NCI-H748 (cell line): ENCODE measurements around the gene ZNF599.
"Not testable (repeated sequence)": the region's sequence is repeated elsewhere in the genome, so short reads cannot be mapped to it uniquely, and the experiment has no call there.

Source experiments
- DNase-seq: peaks from one replicate; lab custom pipeline; 2025; ENCODE audit not compliant: unreplicated experiment; lab: John Stamatoyannopoulos, UW

ZNF599 gene

DNA sequence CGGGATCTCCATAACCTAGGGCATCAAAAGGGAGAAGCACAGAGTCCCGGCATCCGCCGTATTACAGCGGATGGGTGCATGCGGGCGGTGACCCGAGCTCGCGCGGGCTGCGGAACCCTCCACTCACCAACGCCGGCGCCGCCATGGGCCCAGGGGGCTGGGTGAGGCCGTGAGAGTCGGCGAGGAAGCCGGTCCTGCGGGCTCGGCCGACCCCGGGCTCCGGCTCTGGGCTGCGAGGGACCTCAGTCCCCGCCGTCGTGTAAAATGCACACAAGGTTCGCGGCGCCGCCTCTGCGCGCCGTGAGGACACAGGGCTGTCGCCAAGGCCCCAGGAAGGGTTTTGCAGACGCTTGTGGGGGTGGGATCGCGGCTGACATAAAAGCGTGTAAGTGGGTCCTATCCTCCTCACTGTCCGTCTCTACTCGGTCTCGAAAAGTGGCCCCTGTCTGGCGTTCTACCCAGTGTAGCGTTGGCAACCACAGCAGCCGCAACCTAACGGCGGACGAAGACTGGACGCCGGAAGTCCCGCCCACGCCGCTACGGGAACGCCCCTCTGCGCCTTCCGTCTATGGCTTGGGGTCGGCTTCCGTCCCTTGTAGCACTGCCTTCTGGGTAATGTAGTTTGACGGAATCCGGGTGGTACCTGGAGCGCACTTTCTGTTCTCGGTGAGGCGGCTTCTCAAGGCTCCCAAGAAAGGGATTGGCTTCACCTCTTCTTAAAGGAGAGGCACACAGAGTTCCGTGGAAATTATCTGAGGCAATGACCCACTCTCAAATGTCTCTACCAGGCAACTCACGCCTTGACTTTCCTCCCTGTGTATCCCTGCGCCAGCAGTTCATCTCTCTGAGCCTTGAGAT lies at the start of gene ZNF599:
Gene ZNF599, minus strand, starts transcription at position 519 of the 858 bp plus-strand sequence. Its CDS starts 374 bp downstream, at position 145.
- peak; percentile 96 for DNase-seq

DNA sequence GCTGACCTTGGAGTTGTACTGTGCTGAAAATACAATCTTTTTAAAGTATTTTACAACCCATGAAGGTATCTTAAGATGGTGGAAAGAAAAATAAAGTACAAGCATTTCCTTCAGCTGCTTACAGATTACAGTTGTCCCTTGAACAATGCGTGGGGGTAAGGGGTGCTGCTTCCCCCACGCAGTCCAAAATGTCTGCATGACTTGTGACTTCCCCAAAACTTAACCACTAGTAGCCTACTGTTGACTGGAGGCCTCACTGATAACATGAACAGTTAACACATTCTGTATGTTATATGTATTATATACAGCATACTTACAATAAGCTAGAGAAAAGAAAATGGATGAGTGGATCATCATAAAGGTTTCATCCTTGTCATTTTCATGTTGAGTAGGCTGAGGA lies 45.3 kb upstream of the ZNF599 start:
- no peak for DNase-seq

- DNase-seq = no peak
Measured at GRCh38 chr19:34816708-34817107, 43.7 kb upstream of the ZNF599 start.

GRCh38 chr19:34808566-34808965 lies 35.6 kb upstream of the ZNF599 start:
- DNase-seq = no peak

GRCh38 chr19:34806976-34807860 lies 34.2 kb upstream of the ZNF599 start:
- no peak for DNase-seq

DNA sequence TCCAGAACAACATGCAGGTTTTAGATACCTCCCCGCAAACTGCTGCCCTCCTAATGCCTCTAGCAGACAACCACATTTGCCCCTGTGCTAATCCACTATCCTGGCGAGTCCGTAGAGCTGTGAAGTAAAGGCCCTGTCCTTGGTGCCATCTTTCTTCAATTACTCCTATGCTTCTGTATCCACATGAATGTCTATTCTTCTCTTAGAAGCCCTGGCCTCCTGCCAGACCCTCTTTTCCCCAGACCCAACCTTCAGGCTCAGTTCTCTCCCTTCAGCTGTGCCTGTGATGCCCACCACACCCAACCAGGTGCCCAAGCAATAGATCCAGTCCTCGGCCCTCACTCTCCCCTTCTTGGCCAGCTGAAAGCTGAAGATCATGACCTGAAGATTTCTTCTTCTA lies 31.1 kb upstream of the ZNF599 start:
- no peak for DNase-seq

- DNase-seq = not testable (repeated sequence)
Measured at GRCh38 chr19:34796953-34797352, 23.9 kb upstream of the ZNF599 start.

DNA sequence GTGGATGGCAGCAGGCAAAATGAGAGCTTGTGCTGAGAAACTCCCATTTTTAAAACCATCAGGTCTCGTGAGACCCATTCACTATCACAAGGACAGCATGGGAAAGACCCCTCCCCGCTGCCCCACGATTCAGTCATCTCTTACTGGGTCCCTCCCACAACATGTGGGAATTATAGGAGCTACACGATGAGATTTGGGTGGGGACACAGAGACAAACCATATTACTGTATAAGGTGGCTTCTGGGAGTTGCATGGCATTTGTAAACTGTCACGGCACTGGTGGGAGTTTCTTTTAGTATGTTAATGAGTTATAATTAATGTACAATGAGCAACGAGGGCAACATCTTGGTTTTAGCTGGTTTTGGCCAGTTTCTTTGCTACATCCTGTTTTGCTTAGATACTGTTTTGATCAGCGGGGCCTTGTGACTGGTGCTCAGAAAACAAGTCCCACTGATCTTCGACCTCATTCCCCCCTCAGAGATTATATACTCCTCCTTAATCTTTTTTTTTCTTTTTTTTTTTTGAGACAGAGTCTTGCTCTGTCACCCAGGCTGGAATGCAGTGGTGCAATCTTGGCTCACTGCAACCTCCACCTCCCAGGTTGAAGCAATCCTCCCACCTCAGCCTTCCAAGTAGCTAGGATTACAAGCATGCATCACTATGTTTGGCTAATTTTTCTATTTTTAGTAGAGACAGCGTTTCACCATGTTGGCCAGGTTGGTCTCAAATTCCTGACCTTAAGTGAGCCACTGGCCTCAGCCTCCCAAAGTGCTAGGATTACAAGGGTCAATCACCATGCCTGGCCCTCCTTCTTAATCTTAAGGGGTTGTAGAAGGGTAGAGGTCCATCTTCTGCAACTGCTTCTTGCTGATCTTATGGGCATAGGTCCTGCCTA lies 21.3 kb upstream of the ZNF599 start:
- no peak for DNase-seq

DNA sequence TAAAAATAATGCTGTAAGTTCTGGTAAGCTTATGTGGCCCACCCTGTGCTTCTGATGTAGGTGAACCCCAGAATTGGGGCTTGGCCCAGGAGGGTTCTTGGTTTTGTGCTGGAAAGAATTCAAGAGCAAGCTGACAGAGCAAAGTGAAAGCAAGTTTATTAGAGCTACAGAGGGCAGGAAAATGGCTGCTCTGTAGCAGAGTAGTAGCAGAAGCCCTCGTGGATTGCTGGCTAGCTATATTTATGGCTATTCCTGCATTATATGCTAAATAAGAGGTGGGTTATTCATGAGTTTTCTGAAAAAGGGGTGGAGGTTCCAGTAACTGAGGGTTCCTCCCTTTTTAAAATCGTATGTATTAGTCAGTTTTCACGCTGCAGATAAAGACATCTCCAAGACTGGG lies 20.6 kb upstream of the ZNF599 start:
- no peak for DNase-seq

GRCh38 chr19:34788074-34788473 lies 15.1 kb upstream of the ZNF599 start:
- DNase-seq = no peak

GRCh38 chr19:34787059-34787824 lies 14.2 kb upstream of the ZNF599 start:
- DNase-seq = no peak

DNA sequence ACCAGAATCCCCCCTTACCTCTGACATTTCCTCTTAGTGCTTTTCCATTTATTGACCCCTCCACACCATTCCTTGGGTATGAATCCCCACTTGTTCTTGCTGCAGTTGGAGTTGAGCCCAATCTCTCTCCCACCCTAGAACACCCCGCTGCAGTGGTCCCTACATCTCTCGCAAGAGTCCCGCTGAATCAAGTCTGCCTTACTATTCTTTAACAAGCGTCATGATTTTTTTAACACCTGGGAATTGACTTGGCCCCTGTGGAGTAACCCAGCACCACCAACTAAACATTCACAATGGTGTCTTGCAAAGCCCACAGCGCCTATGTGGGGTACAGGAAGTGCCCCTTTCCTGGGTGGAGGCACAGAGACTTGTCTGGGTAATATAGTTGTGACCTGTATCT lies 13.2 kb upstream of the ZNF599 start:
- no peak for DNase-seq

GRCh38 chr19:34779652-34780051 lies 6.6 kb upstream of the ZNF599 start:
- DNase-seq = no peak

GRCh38 chr19:34778342-34778741 lies 5.3 kb upstream of the ZNF599 start:
- no peak for DNase-seq

DNA sequence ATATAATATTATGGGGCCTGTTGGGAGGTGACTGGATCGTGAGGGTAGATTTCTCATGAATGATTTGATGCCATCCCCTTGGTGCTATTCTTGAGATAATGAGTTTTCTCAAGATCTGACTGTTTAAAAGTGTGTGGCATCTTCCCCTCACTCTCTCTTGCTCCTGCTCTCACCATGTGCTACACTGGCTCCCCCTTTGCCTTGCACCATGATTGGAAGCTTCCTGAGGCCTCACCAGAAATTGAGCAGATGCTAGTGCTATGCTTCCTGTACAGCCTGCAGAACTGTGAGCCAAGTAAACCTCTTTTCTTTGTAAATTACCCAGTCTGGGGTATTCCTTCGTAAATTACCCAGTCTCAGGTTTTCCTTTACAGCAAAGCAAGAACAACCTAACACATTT lies 1.8 kb upstream of the ZNF599 start:
- DNase-seq = no peak

- DNase-seq = no peak
Measured at GRCh38 chr19:34773555-34773864, 495 bp upstream of the ZNF599 start.

GRCh38 chr19:34767951-34768350 lies 5.1 kb downstream of the ZNF599 start:
- no peak for DNase-seq

- DNase-seq = no peak
Measured at GRCh38 chr19:34766386-34766785, 6.6 kb downstream of the ZNF599 start.

- no peak for DNase-seq
Measured at GRCh38 chr19:34759218-34759917, 13.6 kb downstream of the ZNF599 start.

DNA sequence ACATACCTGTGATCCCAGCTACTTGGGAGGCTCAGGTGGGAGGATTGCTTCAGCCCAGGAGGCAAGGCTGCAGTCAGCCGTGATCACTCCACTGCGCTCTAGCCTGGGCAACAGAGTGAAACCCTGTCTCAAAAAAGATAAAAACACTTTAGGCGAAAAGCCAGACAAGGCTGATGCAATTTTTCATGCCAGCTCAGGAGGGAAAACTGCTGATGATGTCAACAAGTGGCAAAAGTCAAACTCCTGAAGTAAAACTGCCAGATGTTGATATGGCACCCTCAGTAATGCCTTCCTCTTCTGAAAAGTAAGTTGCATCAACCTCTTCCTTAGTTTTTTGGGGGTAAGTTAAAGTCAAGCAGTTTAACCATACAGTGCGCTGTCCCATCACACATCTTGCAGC lies 15.6 kb downstream of the ZNF599 start:
- DNase-seq = no peak
